GM19455 (cell line): ENCODE results near the gene PRKG1.
"Not testable (repeated sequence)": the region's sequence is repeated elsewhere in the genome, so short reads cannot be mapped to it uniquely, and the experiment has no call there.

ENCODE experiments used
- ATAC-seq: cut with Tn5 transposase; IDR thresholded peaks from one replicate; pipeline ENCODE4 v1.9.1; 2021; ENCODE audit not compliant: unreplicated experiment

PRKG1 gene

GRCh38 chr10:52136921-52137320 lies 1062.6 kb downstream of the PRKG1 start:
- ATAC-seq = no peak

GRCh38 chr10:52143338-52143737 lies 1069.1 kb downstream of the PRKG1 start:
- no peak for ATAC-seq

- no peak for ATAC-seq
Measured at GRCh38 chr10:52145636-52146035, 1071.3 kb downstream of the PRKG1 start.

- no peak for ATAC-seq
Measured at GRCh38 chr10:52146766-52147165, 1072.5 kb downstream of the PRKG1 start.

GRCh38 chr10:52170776-52171175 lies 1096.5 kb downstream of the PRKG1 start:
- no peak for ATAC-seq

- no peak for ATAC-seq
Measured at GRCh38 chr10:52172581-52172980, 1098.3 kb downstream of the PRKG1 start.

GRCh38 chr10:52185256-52185655 lies 1111.0 kb downstream of the PRKG1 start:
- ATAC-seq = no peak

GRCh38 chr10:52187521-52188258 lies 1113.4 kb downstream of the PRKG1 start:
- ATAC-seq = no peak

- ATAC-seq = no peak
Measured at GRCh38 chr10:52191049-52191448, 1116.8 kb downstream of the PRKG1 start.

- ATAC-seq = no peak
Measured at GRCh38 chr10:52194191-52194590, 1119.9 kb downstream of the PRKG1 start.

- ATAC-seq = no peak
Measured at GRCh38 chr10:52194716-52195115, 1120.4 kb downstream of the PRKG1 start.

GRCh38 chr10:52197098-52197497 lies 1122.8 kb downstream of the PRKG1 start:
- ATAC-seq = no peak

GRCh38 chr10:52198540-52198939 lies 1124.3 kb downstream of the PRKG1 start:
- no peak for ATAC-seq

- ATAC-seq = not testable (repeated sequence)
Measured at GRCh38 chr10:52204906-52205305, 1130.6 kb downstream of the PRKG1 start.

GRCh38 chr10:52208365-52208764 lies 1134.1 kb downstream of the PRKG1 start:
- no peak for ATAC-seq

- ATAC-seq = no peak
Measured at GRCh38 chr10:52210161-52210560, 1135.9 kb downstream of the PRKG1 start.

- no peak for ATAC-seq
Measured at GRCh38 chr10:52212062-52212461, 1137.8 kb downstream of the PRKG1 start.

- ATAC-seq = no peak
Measured at GRCh38 chr10:52212802-52213201, 1138.5 kb downstream of the PRKG1 start.

GRCh38 chr10:52213321-52213752 lies 1139.0 kb downstream of the PRKG1 start:
- no peak for ATAC-seq

GRCh38 chr10:52215745-52216361 lies 1141.6 kb downstream of the PRKG1 start:
- peak; percentile 70 for ATAC-seq

GRCh38 chr10:52216852-52217251 lies 1142.6 kb downstream of the PRKG1 start:
- peak; percentile 70 for ATAC-seq

- ATAC-seq = no peak
Measured at GRCh38 chr10:52217531-52217930, 1143.2 kb downstream of the PRKG1 start.

- ATAC-seq = no peak
Measured at GRCh38 chr10:52220947-52221346, 1146.7 kb downstream of the PRKG1 start.
